Posterior vena cava (tissue), 2 donors: ENCODE data around the gene GOLGA6L2. TPM values are rescaled to one million over a fixed set of nuclear protein-coding genes. Genes with fewer than 3 reads are reported as not detected.

ENCODE experiments used
- DNase-seq: peaks from one replicate; pipeline ENCODE4 v3.0.0-alpha.2; 2020; ENCODE audit warnings: low spot score
- intact Hi-C, 2 donors: fragments of 100-400 bp; cut with DNase I; formaldehyde crosslinking; loops; one replicate each; pipeline versions ENCODE4 v1.14.1 to v1.14.2; 2022 to 2023
- long read RNA-seq, 2 donors: library from polyadenylated mRNA; unstranded; transcript quantifications; one replicate each; pipeline ENCODE4 v2.0.0, GENCODE V29; 2020 to 2021
- total RNA-seq, 2 donors: library from RNA; stranded (reverse); fragmentation: NEBNext Ultra II Directional; extraction: Animal tissue kit (Norgen Biotek cat#: 25700); gene quantifications; one replicate each; pipeline ENCODE4 v1.2.1, GENCODE V29; 2021
- donor health status: DM: yes; HTN: yes; CAD: no.
- donor health status: DM: yes; HTN: yes; CAD: no.

Gene GOLGA6L2, protein sequence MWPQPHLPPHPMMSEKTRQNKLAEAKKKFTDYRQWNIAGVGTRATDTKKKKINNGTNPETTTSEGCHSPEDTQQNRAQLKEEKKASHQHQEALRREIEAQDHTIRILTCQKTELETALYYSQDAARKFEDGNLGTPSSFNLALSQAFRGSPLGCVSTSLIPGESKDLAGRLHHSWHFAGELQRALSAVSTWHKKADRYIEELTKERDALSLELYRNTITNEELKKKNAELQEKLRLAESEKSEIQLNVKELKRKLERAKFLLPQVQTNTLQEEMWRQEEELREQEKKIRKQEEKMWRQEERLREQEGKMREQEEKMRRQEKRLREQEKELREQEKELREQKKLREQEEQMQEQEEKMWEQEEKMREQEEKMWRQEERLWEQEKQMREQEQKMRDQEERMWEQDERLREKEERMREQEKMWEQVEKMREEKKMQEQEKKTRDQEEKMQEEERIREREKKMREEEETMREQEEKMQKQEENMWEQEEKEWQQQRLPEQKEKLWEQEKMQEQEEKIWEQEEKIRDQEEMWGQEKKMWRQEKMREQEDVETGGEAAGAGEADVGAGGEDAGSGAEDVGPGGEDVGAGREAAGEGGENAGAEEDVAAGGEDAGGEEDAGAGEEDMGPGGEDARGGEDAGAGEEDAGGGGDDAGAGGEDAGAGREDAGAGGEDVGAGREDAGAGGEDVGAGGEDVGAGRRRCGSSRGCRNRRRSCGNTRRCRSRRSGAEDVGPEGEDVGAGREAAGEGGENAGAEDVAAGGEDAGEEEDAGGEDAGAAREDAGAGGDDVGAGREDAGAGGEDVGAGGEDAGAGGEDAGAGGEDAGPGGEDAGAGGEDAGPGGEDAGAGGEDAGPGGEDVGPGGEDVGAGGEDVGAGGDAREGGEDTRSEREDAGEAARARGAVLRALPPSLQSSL
- not detected for total RNA-seq
- long read RNA-seq, donor 1, result 0 reads
- long read RNA-seq, donor 2, result 0 reads

DNA sequence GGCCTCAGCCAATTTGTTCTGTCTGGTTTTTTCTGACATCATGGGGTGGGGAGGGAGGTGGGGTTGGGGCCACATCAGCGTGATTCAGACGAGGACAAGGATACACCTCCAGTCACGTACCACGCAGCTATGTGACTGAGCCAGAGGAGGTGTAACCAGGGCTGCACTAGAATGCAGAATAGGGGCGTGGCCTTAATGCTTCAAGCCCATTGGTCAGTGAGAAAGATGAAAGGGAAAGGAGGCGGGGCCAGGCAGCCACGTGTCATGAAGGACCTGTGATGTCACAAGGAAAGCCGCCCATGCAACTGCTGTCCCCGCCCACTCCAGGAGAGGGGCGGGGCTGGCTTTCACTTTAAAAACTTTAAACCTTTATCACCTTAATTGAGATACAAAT is at the start of gene GOLGA6L2:
Gene GOLGA6L2 (minus strand): TSS at position 137 of the 394 bp plus-strand sequence. CDS start 62 bp downstream, at position 75.
- intact Hi-C loops, result no loop called here
- DNase-seq, result no peak

DNA sequence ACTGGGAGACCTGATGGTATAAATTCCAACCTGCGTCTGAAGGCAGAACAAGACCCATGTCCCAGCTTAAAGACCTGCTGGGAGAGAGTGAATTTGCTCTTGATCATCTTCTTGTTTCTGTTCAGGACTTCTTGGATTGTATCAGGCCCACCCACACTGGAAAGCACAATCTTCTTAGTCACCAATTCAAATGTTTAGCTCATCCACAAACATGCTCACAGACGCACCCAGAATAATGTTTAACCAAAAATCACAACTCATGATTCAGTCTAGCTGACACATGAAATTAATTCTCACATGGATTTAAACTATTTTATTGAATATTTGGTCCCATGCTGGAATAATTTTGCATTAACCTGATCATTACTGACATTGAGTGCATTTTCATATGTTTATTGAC is 37.8 kb upstream of the GOLGA6L2 start:
- intact Hi-C loops, result no loop called here
- no peak for DNase-seq

DNA sequence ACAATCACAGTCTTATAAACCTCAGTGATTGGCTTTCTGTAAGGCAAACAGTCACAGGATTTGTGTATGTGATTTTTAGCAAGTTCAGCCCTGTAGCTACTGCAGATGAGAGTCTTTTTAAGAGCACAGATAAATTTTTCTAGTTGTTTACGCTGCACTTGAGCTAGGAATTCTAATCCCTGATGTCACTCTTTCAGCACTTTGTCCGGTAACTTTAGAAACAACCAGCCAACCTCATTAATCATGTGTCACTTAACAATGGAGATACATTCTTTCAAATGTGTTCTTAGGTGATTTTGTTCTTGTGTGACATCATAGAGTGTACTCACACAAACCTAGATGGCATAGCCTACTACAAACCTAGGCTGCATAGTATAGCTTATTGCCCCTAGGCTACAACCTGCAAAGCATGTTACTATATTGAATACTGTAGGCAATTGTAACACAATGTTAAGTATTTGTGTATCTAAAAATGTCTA is 36.8 kb upstream of the GOLGA6L2 start:
- intact Hi-C loops, result no loop called here
- no peak for DNase-seq

DNA sequence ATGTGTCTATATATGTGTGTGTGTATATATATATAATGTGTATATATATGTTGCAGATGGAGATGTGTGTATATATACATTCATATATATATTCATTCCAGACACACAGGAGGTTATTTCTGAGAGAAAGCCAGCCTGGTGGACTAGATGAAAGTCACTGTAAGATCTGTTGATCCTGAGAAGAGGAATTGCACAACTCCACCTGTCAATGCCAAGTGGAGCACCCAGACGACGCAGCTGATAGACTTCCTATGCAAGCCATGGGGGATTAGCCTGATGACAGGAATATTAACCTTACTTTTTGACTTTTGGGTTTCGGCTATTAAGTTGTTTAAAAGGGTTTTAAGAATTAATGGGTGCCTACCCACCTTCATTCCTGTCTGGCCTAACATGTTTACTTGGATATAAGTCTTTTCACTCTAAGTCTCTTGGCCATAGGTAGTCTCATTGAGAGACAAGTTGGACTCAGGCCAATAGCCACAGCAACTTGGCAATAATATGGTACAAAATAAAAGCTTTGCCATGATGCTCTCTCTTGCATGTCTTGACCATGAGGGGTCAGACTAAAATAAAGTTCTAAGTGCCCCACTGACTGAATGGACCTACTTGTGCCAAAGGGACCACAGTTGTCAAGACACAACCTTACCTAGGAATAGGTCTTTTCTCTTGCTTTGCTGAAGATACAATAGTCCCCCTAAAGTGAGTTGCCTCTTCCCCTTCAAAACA is 35.9 kb upstream of the GOLGA6L2 start:
- intact Hi-C loops, result no loop called here
- DNase-seq, result no peak

DNA sequence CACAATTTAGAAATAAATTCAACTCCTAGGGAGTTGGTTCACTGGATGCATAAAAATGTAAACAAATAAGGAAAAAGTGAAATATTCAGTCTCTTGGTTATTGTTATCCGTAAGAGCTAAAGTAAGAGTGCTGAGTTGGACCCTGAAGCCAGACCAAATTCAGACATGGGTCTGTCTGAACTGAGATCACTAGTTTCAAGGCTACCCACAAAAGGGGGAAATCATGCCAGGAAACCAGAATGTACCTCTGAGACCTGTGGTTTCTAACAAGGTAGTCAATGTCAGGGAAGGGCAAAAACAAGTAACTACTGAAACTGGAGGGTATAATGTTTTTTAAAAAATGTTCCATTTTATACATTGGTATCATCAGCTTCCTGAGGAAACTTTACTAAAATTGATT is 35.2 kb upstream of the GOLGA6L2 start:
- intact Hi-C loops, result no loop called here
- no peak for DNase-seq

DNA sequence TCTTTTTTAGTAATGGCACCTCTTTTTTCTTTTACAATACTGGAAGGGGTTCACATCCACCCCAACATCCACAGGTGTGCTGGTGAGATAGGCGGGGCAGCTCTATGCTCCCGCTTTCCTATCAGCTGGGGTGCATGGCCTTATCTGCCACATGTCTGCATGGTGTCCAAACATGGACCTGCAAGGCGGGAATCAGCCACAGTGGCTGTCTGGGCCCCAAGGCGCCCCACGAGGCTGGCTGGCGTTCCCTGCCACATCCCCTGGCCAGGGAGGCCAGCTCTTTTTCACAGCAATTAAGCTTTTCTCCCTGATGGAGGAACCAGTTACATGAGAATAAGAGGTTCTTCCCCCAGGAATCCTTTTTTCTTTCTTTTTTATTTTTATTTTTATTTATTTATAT is 30.9 kb upstream of the GOLGA6L2 start:
- no peak for DNase-seq
- intact Hi-C loops, result no loop called here

DNA sequence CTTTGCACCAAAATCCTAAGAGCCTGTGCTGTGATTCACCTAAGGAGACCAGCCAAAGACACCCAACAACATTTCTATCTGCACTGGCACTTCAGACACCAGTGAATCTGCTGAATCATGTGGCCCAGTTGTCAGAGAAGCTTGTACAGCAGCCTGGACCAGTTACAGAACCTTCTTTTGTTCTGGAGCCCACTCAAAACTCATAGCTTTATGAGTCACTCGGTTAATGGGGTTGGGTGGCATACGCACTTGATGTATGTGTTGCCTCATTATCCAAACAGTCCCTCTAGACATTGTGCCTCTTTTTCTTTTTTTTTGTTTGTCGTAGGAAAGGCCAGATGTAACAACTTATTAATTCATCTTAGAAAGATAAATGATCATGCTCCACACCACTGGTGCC is 25.6 kb upstream of the GOLGA6L2 start:
- DNase-seq, result no peak
- intact Hi-C loops, result no loop called here

DNA sequence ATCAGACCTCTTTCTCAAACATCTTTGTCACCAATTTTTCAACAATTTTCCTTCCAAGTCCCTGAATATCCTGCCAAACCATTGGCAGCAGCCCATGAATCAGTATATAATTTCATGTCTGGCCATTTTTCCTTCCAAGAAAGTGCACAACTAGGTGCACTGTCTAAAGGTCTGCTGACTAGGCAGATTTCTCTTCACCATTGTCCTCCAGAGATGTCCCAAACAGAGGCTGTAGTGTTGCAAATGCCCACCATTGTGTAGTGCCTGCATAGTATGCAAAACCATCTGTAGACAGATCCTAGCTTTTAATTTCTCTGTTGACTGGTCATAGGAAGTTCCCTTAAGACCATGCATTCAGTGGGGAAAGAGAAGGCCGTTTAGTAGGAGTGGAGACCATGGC is 25.0 kb upstream of the GOLGA6L2 start:
- intact Hi-C loops, result no loop called here
- no peak for DNase-seq

DNA sequence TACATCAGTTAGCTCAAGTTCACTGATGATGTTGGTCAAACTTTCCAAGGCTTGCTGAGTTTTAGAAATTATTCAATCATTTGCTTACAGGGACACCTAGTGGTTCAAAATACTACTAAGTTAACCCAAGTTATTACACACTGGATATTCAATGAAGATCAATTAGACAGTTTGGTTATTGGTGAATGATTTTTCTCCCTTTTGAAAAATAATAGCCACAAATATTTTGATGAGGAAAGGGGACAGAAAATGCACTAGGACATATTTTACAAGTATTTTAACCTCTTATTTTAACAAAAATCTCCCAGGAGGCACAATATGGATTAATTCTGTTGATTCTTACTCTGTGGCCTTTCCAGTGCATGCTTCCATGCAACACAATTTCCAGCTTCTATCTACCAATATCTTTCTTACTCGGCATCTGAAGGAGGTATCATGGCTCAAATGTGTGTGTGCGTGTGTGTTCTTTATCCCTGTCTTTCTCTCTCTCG is 20.1 kb upstream of the GOLGA6L2 start:
- intact Hi-C loops, result no loop called here
- DNase-seq, result no peak

DNA sequence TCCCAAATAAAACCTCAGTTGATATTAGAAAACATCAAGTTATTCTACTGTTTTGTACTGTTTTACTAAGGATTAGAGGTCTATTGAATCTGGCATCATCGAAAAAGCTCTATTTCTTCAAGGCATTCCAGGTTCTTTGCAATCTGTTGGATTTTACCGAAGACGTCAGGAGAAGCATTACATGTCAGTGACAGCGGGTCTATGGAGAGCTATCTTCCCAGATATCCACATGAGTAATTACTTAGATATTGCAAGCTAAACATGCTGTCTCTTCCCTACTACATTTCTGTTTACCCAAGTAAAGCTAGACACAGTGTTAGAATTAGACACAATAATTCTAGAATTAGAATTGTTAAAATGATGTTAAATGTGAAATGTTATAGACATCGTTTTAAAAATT is 10.8 kb upstream of the GOLGA6L2 start:
- DNase-seq, result no peak
- intact Hi-C loops, result no loop called here

DNA sequence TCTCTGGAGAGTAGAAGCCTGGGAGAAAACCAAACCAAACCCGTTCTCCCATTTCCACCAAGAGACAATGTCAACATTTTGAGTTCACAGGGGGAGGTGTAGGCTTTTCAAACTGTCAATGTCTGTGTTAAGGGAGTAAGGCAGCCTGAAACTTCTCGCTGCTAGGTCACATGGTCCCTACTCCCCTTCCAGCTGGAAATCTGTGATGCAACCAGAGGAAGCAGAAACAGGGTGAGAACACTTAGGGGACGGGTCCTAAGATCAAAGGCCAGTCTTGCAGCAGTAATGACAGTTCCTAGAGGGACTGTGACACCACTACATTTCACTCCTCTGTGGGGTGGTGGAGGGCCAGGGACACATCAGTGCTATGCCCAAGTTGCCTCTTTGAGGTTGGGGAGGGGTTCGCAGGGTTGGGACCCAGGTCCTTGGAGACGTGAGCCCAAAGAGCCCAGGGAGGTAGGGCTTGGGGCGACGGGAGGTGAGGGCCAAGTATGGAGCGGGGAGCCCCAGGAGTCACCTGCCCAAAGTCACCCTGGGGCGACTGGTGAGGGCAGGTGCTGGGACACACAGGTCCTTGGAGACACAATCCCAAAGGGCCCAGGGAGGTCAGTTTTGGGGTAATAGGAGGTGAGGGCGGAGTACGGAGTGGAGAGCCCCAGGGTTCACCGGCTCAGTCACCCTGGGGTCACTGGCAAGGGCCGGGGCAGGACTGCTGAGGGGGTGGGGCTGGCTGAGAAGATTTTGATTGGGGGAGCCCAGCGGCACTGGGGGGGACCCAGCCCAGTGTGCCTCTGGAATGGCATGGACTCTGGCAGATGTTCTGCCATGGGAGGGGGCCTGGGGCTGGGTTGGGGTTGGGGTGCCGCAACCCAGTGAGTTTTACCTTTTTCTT is 582 bp downstream of the GOLGA6L2 start:
- DNase-seq, result no peak

DNA sequence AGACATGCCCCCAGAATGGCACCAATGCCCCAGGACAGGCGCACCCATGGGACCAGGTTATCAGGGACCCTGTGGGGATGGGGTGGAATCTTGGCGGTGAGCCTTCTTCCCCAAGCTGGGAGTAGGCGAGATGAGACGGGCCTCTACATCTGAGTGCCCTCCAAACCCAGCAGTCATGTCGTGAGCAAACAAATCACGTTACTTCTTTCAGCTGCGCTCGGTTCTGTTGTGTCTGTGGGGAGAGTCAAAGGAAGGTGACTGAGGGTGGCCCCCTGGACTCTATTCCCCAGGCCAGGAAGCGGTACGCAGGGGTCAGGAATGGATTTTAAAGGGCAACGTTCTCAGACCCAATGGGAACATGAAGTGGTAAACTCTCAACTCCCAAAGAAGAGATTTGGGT is 2.8 kb downstream of the GOLGA6L2 start:
- intact Hi-C loops, result no loop called here
- DNase-seq, result no peak

More for the DNA sequence above, 582 bp downstream of the GOLGA6L2 start:
- intact Hi-C loops, result no loop called here

DNA sequence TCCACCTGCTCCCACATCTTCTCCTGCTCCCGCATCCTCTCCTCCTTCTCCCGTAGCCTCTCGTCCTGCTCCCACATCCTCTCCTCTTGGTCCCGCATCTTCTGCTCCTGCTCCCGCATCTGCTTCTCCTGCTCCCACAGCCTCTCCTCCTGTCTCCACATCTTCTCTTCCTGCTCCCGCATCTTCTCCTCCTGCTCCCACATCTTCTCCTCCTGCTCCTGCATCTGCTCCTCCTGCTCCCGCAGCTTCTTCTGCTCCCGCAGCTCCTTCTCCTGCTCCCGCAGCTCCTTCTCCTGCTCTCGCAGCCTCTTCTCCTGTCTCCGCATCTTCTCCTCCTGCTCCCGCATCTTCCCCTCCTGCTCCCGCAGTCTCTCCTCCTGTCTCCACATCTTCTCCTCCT is 5.8 kb downstream of the GOLGA6L2 start:
- no peak for DNase-seq
- intact Hi-C loops, result no loop called here

DNA sequence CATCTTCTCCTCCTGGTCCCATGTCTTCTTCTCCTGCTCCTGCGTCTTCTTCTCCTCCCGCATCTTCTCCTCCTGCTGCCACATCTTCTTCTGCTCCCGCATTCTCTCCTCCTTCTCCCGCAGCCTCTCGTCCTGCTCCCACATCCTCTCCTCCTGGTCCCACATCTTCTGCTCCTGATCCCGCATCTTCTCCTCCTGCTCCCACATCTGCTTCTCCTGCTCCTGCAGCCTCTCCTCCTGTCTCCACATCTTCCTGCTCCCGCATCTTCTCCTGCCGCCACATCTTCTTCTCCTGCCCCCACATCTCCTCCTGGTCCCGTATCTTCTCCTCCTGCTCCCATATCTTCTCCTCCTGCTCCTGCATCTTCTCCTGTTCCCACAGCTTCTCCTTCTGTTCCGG is 6.4 kb downstream of the GOLGA6L2 start:
- intact Hi-C loops, result no loop called here
- no peak for DNase-seq

DNA sequence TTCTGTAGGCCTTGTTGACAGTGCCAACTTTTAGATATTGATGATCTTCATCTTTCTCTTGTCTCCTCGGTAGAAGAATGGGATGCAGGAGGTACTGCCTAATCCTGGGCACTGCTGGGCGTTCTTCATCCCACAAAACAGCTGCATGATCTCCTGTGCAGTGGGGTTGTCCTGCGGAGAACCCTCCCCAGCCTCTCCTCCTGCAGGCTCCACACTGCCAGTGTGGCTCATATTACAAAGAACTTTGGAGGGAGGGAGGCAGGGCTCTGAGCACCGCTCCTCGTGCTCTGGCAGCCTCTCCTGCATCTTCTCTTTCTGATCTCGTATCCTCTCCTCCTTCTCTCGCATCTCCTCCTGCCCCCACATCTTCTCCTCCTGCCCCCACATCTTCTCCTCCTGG is 7.5 kb downstream of the GOLGA6L2 start:
- no peak for DNase-seq
- intact Hi-C loops, result no loop called here

DNA sequence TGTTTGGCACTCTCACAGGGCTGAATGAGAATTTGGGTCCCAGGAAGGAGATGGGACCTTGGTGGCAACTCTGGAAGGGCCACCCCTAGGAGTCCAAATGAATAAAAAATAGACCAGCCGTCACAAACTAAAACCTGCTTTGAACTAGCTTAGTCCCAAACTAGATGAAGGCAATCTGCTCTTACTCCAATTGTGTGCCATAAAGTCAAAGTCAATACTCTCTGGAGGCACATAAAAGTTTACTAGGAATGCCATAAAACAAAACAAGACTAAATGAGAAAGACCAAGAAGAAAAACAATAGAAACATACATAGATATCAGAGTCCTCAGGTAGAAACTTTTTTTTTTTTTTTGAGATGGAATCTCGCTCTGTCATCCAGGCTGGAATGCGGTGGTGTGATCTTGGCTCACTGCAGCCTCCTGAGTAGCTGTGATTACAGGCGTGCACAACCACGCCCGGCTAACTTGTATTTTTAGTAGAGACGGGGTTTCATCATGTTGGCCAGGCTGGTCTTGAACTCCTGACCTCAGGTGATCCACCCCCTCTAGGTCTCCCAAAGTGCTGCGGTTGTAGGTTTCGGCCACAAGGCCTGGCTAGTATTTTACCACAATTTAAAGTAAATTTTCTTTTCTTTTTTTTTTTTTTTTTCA is 8.1 kb downstream of the GOLGA6L2 start:
- intact Hi-C loops, result no loop called here
- no peak for DNase-seq

DNA sequence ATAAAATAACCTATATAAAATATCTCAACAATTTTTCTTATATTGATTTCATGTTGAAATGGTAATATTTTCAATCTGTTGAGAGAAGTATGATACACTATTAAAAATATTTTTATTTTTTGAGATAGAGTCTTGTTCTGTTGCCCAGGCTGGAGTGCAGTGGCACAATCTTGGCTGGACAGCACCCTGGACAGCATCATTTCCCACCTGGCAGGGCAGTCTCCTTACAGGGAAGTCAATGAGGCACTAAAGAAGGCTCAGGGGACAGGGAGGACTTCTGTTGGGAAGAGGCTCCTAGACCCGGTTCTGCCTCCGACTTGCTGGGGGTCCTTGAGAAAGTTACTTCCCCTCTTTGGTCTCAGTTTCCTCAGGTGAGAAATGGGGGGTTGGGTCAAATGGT is 9.4 kb downstream of the GOLGA6L2 start:
- intact Hi-C loops, result no loop called here
- DNase-seq, result no peak

DNA sequence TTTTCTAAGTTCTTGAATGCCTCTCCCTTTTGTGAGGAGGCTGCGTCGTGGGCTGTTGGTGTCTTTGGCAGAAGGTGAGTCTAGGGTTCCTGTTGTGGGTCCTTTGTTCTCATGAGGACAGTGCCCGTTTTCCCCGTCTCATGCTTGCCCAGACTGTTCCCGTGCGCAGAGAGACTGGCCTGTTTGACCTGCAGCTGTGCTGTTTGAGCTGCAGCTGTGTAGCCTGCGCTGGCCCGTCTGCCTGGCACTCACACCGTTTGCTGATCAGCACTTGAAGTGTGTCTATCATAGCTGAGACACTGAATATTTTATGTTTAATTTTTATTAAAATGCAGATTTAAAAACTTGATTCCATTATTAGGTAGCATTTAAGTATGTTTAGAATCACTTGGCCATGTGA is 9.9 kb downstream of the GOLGA6L2 start:
- no peak for DNase-seq
- intact Hi-C loops, result no loop called here
